ENCODE measurements around the gene CHST15. TPM values are rescaled to one million over a fixed set of nuclear protein-coding genes. Genes with fewer than 3 reads are reported as not detected.

CHST15 gene
- total RNA-seq, 1 experiment from 2014 or later = 9.8 TPM

- peak overlapping the region; percentile 77 for H3K4me3 ChIP-seq
- H3K9me3 ChIP-seq = no peaks in the 10 kb centered on the region
- H3K27me3 ChIP-seq = no peaks in the 10 kb centered on the region
- DNase-seq = peak; percentile 22
- no peaks in the 10 kb centered on the region; the same call in 1 of the 2 replicates for H3K36me3 ChIP-seq
These were observed 1.6 kb downstream of the CHST15 start for GRCh38 chr10:124091646-124092249.

GRCh38 chr10:124090601-124091209 lies 2.7 kb downstream of the CHST15 start:
- Histone ChIP-seq H3K4me3 (no peak overlapping the region), H3K27me3 (no peaks in the 10 kb centered on the region), H3K36me3 (no peaks in the 10 kb centered on the region; the same call in 1 of the 2 replicates), H3K9me3 (no peaks in the 10 kb centered on the region)
- no peak for DNase-seq

GRCh38 chr10:124089859-124090258 lies 3.5 kb downstream of the CHST15 start:
- no peaks in the 10 kb centered on the region; the same call in 1 of the 2 replicates for H3K36me3 ChIP-seq
- no peak for DNase-seq
- no peaks in the 10 kb centered on the region for H3K27me3 ChIP-seq
- H3K9me3 ChIP-seq = no peaks in the 10 kb centered on the region
- H3K4me3 ChIP-seq = no peak overlapping the region

GRCh38 chr10:124088915-124089314 lies 4.5 kb downstream of the CHST15 start:
- no peak overlapping the region for H3K4me3 ChIP-seq
- DNase-seq = no peak
- no peaks in the 10 kb centered on the region for H3K9me3 ChIP-seq
- H3K36me3 ChIP-seq = no peaks in the 10 kb centered on the region; the same call in 1 of the 2 replicates
- no peaks in the 10 kb centered on the region for H3K27me3 ChIP-seq

- Histone ChIP-seq H3K4me3 (no peak overlapping the region), H3K36me3 (peaks cover 3% of the 10 kb centered on the region; the same call in 1 of the 2 replicates), H3K9me3 (no peaks in the 10 kb centered on the region), H3K27me3 (no peaks in the 10 kb centered on the region)
- no peak for DNase-seq
These were observed 5.4 kb downstream of the CHST15 start for GRCh38 chr10:124087672-124088634.

- Histone ChIP-seq H3K4me3 (no peak overlapping the region), H3K9me3 (no peaks in the 10 kb centered on the region), H3K36me3 (peaks cover 8% of the 10 kb centered on the region), H3K27me3 (no peaks in the 10 kb centered on the region)
- no peak for DNase-seq
These were observed 6.4 kb downstream of the CHST15 start for GRCh38 chr10:124086787-124087671.

GRCh38 chr10:124086097-124086710 lies 7.2 kb downstream of the CHST15 start:
- Histone ChIP-seq H3K36me3 (peaks cover 8% of the 10 kb centered on the region), H3K4me3 (no peak overlapping the region), H3K27me3 (no peaks in the 10 kb centered on the region), H3K9me3 (no peaks in the 10 kb centered on the region)
- DNase-seq = no peak

- Histone ChIP-seq H3K27me3 (no peaks in the 10 kb centered on the region), H3K36me3 (peaks cover 8% of the 10 kb centered on the region), H3K4me3 (no peak overlapping the region), H3K9me3 (no peaks in the 10 kb centered on the region)
- no peak for DNase-seq
These were observed 7.7 kb downstream of the CHST15 start for GRCh38 chr10:124085680-124086079.

GRCh38 chr10:124084708-124085107 lies 8.7 kb downstream of the CHST15 start:
- H3K27me3 ChIP-seq = no peaks in the 10 kb centered on the region
- no peak overlapping the region for H3K4me3 ChIP-seq
- DNase-seq = no peak
- peaks cover 8% of the 10 kb centered on the region for H3K36me3 ChIP-seq
- H3K9me3 ChIP-seq = no peaks in the 10 kb centered on the region

GRCh38 chr10:124083740-124084397 lies 9.5 kb downstream of the CHST15 start:
- H3K36me3 ChIP-seq = peaks cover 8% of the 10 kb centered on the region
- no peak for DNase-seq
- H3K27me3 ChIP-seq = no peaks in the 10 kb centered on the region
- H3K4me3 ChIP-seq = no peak overlapping the region
- no peaks in the 10 kb centered on the region for H3K9me3 ChIP-seq

GRCh38 chr10:124083047-124083739 lies 10.2 kb downstream of the CHST15 start:
- Histone ChIP-seq H3K9me3 (no peaks in the 10 kb centered on the region), H3K27me3 (no peaks in the 10 kb centered on the region), H3K36me3 (peaks cover 8% of the 10 kb centered on the region), H3K4me3 (no peak overlapping the region)
- DNase-seq = no peak

- H3K27me3 ChIP-seq = no peaks in the 10 kb centered on the region
- H3K4me3 ChIP-seq = no peak overlapping the region
- peaks cover 8% of the 10 kb centered on the region for H3K36me3 ChIP-seq
- H3K9me3 ChIP-seq = no peaks in the 10 kb centered on the region
- no peak for DNase-seq
These were observed 10.8 kb downstream of the CHST15 start for GRCh38 chr10:124082555-124082954.

GRCh38 chr10:124081547-124082140 lies 11.8 kb downstream of the CHST15 start:
- peaks cover 8% of the 10 kb centered on the region for H3K36me3 ChIP-seq
- H3K4me3 ChIP-seq = no peak overlapping the region
- no peak for DNase-seq
- no peaks in the 10 kb centered on the region for H3K27me3 ChIP-seq
- no peaks in the 10 kb centered on the region for H3K9me3 ChIP-seq

- no peak for DNase-seq
- Histone ChIP-seq H3K36me3 (peaks cover 8% of the 10 kb centered on the region), H3K9me3 (no peaks in the 10 kb centered on the region), H3K27me3 (no peaks in the 10 kb centered on the region), H3K4me3 (no peak overlapping the region)
These were observed 13.5 kb downstream of the CHST15 start for GRCh38 chr10:124079864-124080263.

GRCh38 chr10:124078714-124079113 lies 14.7 kb downstream of the CHST15 start:
- DNase-seq = no peak
- Histone ChIP-seq H3K4me3 (no peak overlapping the region), H3K36me3 (peaks cover 8% of the 10 kb centered on the region), H3K27me3 (no peaks in the 10 kb centered on the region), H3K9me3 (no peaks in the 10 kb centered on the region)

All from MG63 (cell line).